ENCODE data around the gene PHYHIPL. TPM values are rescaled to one million over a fixed set of nuclear protein-coding genes. Genes with fewer than 3 reads are reported as not detected.

Gene PHYHIPL
- total and polyA plus RNA-seq, 4 experiments from 2014 or later, result not detected

DNA sequence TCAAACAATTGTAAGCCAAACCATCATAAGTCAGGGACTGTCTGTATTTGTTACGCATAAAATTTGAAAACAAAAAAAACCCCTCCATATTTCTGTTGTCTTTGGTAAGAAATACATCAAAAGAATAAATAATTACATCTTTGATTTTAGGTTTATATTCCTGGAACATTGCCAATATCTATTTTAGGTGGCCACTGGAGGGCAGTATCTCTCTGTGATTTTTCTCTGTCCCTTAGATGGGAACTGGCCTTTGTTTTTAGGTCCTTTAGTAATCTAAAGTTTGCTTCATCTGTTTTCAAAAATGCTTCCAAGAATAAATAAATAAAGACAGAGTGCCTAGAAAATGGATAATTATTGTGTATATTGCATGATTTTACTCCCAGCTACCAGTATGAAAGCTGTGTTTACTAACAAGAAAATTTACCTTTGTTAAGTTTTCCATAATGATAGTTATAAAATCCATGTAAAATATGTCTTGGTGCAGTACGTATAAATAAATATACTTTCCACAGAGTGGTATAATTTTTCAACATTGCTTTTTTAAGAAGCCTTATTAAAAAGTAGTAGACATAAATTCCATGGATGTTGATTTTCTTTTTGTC lies 64.2 kb downstream of the PHYHIPL start:
- POLR2A ChIA-PET (ENCODE audit: partially characterized antibody), result no interaction called here
- intact Hi-C loops (cut with micrococcal nuclease), result no loop called here
- Mint-ChIP-seq H3K9me3 (peaks cover 0 to 4% (median 3%) of the 10 kb centered on the region in 8 donors), H3K36me3 (no peaks in the 10 kb centered on the region), H3K4me1 (no peaks in the 10 kb centered on the region), H3K27me3 (no peaks in the 10 kb centered on the region), H3K27ac (no peak overlapping the region), H3K4me3 (no peak overlapping the region)
- no peak overlapping the region for H3K27ac ChIP-seq (ENCODE audit: low read depth, low read length)
- H3K9me3 ChIP-seq (ENCODE audit: control insufficient read depth in 1 of 2, low read length in 2 of 2), result no peaks in the 10 kb centered on the region
- no peaks in the 10 kb centered on the region for H3K27me3 ChIP-seq (ENCODE audit: insufficient read depth, low read length)
- CTCF ChIA-PET (ENCODE audit: partially characterized antibody), result no interaction called here
- no peaks in the 10 kb centered on the region for H3K4me1 ChIP-seq (ENCODE audit: insufficient read depth, low read length)
- H3K36me3 ChIP-seq (ENCODE audit: insufficient read depth, low read length), result no peaks in the 10 kb centered on the region
- peak in 1 of 5 donors; percentile 2 for DNase-seq
- no peak overlapping the region for H3K4me3 ChIP-seq (ENCODE audit: low read length in 2 of 2)

DNA sequence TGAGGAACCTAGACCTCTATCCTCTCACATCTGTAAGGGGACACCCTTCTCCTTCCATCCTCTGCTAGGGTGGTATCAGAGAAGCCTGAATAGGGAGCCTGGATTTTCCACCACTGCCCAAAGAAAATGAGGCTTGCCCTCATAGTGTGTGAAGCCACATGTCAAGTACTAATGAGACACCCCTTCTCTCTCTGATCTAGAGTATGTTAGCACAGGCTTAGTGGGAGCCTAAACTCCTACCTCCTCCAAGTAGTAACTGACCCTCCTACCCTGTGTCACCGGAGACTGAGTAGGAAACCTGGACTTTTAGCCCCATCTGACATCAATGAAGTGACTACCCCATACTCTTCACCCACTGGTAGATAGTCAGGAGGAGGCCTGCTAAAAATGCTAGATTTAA lies 65.6 kb downstream of the PHYHIPL start:
- no peaks in the 10 kb centered on the region for H3K27me3 ChIP-seq (ENCODE audit: insufficient read depth, low read length)
- DNase-seq, result no peak
- H3K4me1 ChIP-seq (ENCODE audit: insufficient read depth, low read length), result no peaks in the 10 kb centered on the region
- intact Hi-C loops (cut with micrococcal nuclease), result no loop called here
- POLR2A ChIA-PET (ENCODE audit: partially characterized antibody), result no interaction called here
- Mint-ChIP-seq H3K27me3 (no peaks in the 10 kb centered on the region), H3K9me3 (peaks cover 0 to 4% (median 2%) of the 10 kb centered on the region in 8 donors), H3K27ac (no peak overlapping the region), H3K4me1 (no peaks in the 10 kb centered on the region), H3K4me3 (no peak overlapping the region), H3K36me3 (no peaks in the 10 kb centered on the region)
- no peaks in the 10 kb centered on the region for H3K36me3 ChIP-seq (ENCODE audit: insufficient read depth, low read length)
- H3K27ac ChIP-seq (ENCODE audit: low read depth, low read length), result no peak overlapping the region
- H3K4me3 ChIP-seq (ENCODE audit: low read length in 2 of 2), result no peak overlapping the region
- no peaks in the 10 kb centered on the region for H3K9me3 ChIP-seq (ENCODE audit: control insufficient read depth in 1 of 2, low read length in 2 of 2)
- CTCF ChIA-PET (ENCODE audit: partially characterized antibody), result no interaction called here

DNA sequence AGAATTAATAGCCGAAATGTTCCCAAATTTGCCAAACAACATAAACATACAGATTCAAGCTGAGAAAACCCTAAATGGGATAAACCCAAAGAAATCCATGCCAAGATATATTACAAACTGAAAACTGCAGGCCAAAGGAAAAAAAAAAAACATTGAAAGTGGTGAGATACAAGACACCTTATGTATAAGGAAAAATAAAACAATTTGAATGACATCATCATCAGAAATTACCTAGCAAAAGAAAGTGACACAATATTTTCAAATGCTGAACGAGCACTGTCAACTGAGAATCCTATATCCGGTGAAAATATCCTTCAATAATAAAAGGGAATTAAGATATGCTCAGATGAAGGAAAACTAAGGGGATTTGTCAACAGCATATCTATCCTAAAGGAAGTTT lies 66.5 kb downstream of the PHYHIPL start:
- no peaks in the 10 kb centered on the region for H3K9me3 ChIP-seq (ENCODE audit: control insufficient read depth in 1 of 2, low read length in 2 of 2)
- no peak for DNase-seq
- H3K27ac ChIP-seq (ENCODE audit: low read depth, low read length), result no peak overlapping the region
- no peaks in the 10 kb centered on the region for H3K27me3 ChIP-seq (ENCODE audit: insufficient read depth, low read length)
- no peak overlapping the region for H3K4me3 Mint-ChIP-seq
- peaks cover 0 to 4% (median 1%) of the 10 kb centered on the region in 8 donors for H3K9me3 Mint-ChIP-seq
- CTCF ChIA-PET (ENCODE audit: partially characterized antibody), result no interaction called here
- POLR2A ChIA-PET (ENCODE audit: partially characterized antibody), result no interaction called here
- no peak overlapping the region for H3K4me3 ChIP-seq (ENCODE audit: low read length in 2 of 2)
- no peaks in the 10 kb centered on the region for H3K4me1 Mint-ChIP-seq
- no peaks in the 10 kb centered on the region for H3K27me3 Mint-ChIP-seq
- H3K36me3 ChIP-seq (ENCODE audit: insufficient read depth, low read length), result no peaks in the 10 kb centered on the region
- H3K27ac Mint-ChIP-seq, result no peak overlapping the region
- intact Hi-C loops (cut with micrococcal nuclease), result no loop called here
- H3K4me1 ChIP-seq (ENCODE audit: insufficient read depth, low read length), result no peaks in the 10 kb centered on the region
- no peaks in the 10 kb centered on the region for H3K36me3 Mint-ChIP-seq

DNA sequence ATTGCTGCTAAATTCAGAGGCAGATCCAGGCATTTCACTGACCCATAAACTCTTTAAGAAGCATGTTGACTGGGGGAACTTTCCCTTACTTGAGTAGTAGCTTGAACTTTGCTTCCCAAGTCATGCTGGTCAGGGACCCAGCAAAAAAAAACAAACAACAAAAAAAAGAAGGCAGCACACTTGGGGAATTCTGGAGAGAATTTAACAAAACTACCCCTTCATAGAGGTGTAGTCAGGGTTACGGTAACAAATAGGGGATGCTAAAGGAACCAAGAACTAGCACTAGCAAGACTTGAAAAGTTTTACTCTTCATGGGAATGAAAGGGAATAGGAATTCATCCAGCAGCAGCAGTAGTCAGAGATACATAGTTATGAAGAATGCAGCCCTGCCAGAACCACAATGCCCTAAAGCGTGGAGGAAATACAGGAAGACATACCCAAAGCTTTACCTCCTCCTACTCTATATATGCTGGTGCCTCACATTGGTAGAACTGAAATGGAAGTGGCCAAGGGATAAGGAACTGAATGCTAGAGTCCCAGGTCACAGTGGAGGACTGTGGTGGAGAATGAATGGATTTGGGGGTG lies 67.3 kb downstream of the PHYHIPL start:
- Mint-ChIP-seq H3K4me1 (no peaks in the 10 kb centered on the region), H3K27me3 (no peaks in the 10 kb centered on the region), H3K4me3 (no peak overlapping the region), H3K9me3 (peaks cover 0 to 4% (median 1%) of the 10 kb centered on the region in 8 donors), H3K36me3 (no peaks in the 10 kb centered on the region), H3K27ac (no peak overlapping the region)
- POLR2A ChIA-PET (ENCODE audit: partially characterized antibody), result no interaction called here
- no peak overlapping the region for H3K27ac ChIP-seq (ENCODE audit: low read depth, low read length)
- H3K4me3 ChIP-seq (ENCODE audit: low read length in 2 of 2), result no peak overlapping the region
- CTCF ChIA-PET (ENCODE audit: partially characterized antibody), result no interaction called here
- no peaks in the 10 kb centered on the region for H3K27me3 ChIP-seq (ENCODE audit: insufficient read depth, low read length)
- H3K4me1 ChIP-seq (ENCODE audit: insufficient read depth, low read length), result no peaks in the 10 kb centered on the region
- no peaks in the 10 kb centered on the region for H3K9me3 ChIP-seq (ENCODE audit: control insufficient read depth in 1 of 2, low read length in 2 of 2)
- DNase-seq, result no peak
- intact Hi-C loops (cut with micrococcal nuclease), result no loop called here
- no peaks in the 10 kb centered on the region for H3K36me3 ChIP-seq (ENCODE audit: insufficient read depth, low read length)

DNA sequence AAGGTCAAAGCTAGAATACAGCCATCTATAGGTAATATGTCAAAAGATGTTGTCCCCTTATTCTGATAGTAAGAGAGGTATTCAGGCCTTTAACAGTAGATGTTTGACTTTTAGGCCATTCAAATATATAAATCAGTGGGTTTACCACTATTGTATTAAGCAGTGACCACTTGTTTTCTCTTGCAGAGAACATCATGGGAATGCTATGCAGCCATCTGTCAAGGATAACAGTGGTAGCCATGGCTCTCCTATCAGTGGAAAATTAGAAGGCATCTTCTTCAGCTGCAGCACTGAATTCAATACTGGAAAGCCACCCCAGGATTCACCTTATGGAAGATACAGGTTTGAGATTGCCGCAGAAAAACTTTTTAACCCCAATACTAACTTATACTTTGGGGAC lies 68.4 kb downstream of the PHYHIPL start:
- H3K27me3 ChIP-seq (ENCODE audit: insufficient read depth, low read length), result no peaks in the 10 kb centered on the region
- Mint-ChIP-seq H3K4me1 (no peaks in the 10 kb centered on the region), H3K9me3 (no peaks in the 10 kb centered on the region), H3K4me3 (no peak overlapping the region), H3K27ac (no peak overlapping the region), H3K36me3 (no peaks in the 10 kb centered on the region), H3K27me3 (no peaks in the 10 kb centered on the region)
- H3K4me3 ChIP-seq (ENCODE audit: low read length in 2 of 2), result no peak overlapping the region
- no peaks in the 10 kb centered on the region for H3K4me1 ChIP-seq (ENCODE audit: insufficient read depth, low read length)
- intact Hi-C loops (cut with micrococcal nuclease), result no loop called here
- no peak for DNase-seq
- POLR2A ChIA-PET (ENCODE audit: partially characterized antibody), result no interaction called here
- CTCF ChIA-PET (ENCODE audit: partially characterized antibody), result no interaction called here
- no peak overlapping the region for H3K27ac ChIP-seq (ENCODE audit: low read depth, low read length)
- H3K36me3 ChIP-seq (ENCODE audit: insufficient read depth, low read length), result no peaks in the 10 kb centered on the region
- no peaks in the 10 kb centered on the region for H3K9me3 ChIP-seq (ENCODE audit: control insufficient read depth in 1 of 2, low read length in 2 of 2)

DNA sequence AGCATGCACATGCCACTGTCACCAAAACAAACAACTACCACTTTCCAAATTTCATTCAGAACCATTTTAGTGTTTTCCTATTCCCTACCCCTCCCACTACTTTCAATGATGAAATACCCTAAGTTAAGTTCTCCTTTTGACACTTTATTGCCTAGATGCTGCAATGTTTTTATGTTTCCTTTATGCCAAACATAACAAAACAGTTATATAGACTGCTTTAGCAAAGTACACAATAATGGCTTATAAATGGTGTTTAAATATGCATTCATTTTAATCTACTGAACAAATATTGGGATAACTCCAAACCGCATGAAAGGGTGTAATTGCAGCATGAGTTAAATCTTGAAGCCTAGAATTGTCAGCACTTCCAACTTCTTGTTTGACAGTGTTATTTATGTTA lies 69.2 kb downstream of the PHYHIPL start:
- Histone ChIP-seq H3K9me3 (ENCODE audit: control insufficient read depth in 1 of 2, low read length in 2 of 2) (no peaks in the 10 kb centered on the region), H3K4me3 (ENCODE audit: low read length in 2 of 2) (no peak overlapping the region), H3K27me3 (ENCODE audit: insufficient read depth, low read length) (no peaks in the 10 kb centered on the region), H3K4me1 (ENCODE audit: insufficient read depth, low read length) (no peaks in the 10 kb centered on the region), H3K27ac (ENCODE audit: low read depth, low read length) (no peak overlapping the region), H3K36me3 (ENCODE audit: insufficient read depth, low read length) (no peaks in the 10 kb centered on the region)
- H3K4me3 Mint-ChIP-seq, result no peak overlapping the region
- POLR2A ChIA-PET (ENCODE audit: partially characterized antibody), result no interaction called here
- CTCF ChIA-PET (ENCODE audit: partially characterized antibody), result no interaction called here
- H3K27ac Mint-ChIP-seq, result no peak overlapping the region
- H3K36me3 Mint-ChIP-seq, result no peaks in the 10 kb centered on the region
- no peaks in the 10 kb centered on the region for H3K27me3 Mint-ChIP-seq
- no peak for DNase-seq
- H3K9me3 Mint-ChIP-seq, result no peaks in the 10 kb centered on the region
- no peaks in the 10 kb centered on the region for H3K4me1 Mint-ChIP-seq
- intact Hi-C loops (cut with micrococcal nuclease), result no loop called here

DNA sequence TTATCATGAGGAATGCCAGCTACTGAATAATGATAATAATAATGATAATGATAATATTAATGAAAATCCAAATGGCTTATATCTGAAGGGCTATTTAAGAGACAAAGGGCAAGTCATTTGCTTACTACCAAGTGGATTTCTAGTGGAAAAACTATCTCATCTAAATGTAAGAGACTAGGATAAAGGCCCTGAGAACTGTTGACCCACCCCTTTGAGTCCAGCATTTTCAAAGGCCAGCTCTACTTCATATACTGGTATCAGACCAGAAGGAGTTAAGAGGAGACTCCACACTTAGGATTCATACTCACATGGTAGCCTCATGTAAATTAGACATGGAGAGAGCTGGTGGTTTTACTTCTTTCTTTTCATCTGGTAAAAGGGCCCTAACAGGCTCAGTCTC lies 76.0 kb downstream of the PHYHIPL start:
- Histone ChIP-seq H3K27ac (ENCODE audit: low read depth, low read length) (no peak overlapping the region), H3K36me3 (ENCODE audit: insufficient read depth, low read length) (no peaks in the 10 kb centered on the region), H3K27me3 (ENCODE audit: insufficient read depth, low read length) (no peaks in the 10 kb centered on the region), H3K4me3 (ENCODE audit: low read length in 2 of 2) (no peak overlapping the region), H3K9me3 (ENCODE audit: control insufficient read depth in 1 of 2, low read length in 2 of 2) (no peaks in the 10 kb centered on the region), H3K4me1 (ENCODE audit: insufficient read depth, low read length) (no peaks in the 10 kb centered on the region)
- no peak for DNase-seq
- no peaks in the 10 kb centered on the region for H3K4me1 Mint-ChIP-seq
- intact Hi-C loops (cut with micrococcal nuclease), result no loop called here
- no peaks in the 10 kb centered on the region for H3K9me3 Mint-ChIP-seq
- no peaks in the 10 kb centered on the region for H3K27me3 Mint-ChIP-seq
- H3K36me3 Mint-ChIP-seq, result no peaks in the 10 kb centered on the region
- ChIA-PET CTCF (ENCODE audit: partially characterized antibody) (no interaction called here), POLR2A (ENCODE audit: partially characterized antibody) (no interaction called here)
- H3K4me3 Mint-ChIP-seq, result no peak overlapping the region
- no peak overlapping the region for H3K27ac Mint-ChIP-seq

DNA sequence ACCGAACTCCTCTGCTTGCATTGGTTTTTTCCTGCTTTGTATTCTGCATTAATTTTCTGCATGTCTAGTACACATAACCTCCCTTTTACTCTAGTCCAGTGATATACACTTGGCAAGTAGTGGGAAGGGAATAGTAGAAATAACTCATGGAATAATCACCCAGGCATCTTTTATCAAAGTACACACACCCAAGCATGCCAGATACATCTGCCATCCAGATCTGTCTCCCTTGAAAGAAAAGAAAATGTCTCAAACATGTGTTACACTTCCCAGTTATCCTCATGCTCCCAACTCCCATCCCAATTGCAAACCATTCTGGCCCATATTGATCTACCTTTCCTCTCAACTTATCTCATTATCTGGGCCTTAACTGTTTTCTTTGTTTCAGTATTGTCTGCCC lies 79.0 kb downstream of the PHYHIPL start:
- H3K27me3 ChIP-seq (ENCODE audit: insufficient read depth, low read length), result no peaks in the 10 kb centered on the region
- ChIA-PET POLR2A (ENCODE audit: partially characterized antibody) (no interaction called here), CTCF (ENCODE audit: partially characterized antibody) (no interaction called here)
- intact Hi-C loops (cut with micrococcal nuclease), result no loop called here
- H3K4me1 Mint-ChIP-seq, result no peaks in the 10 kb centered on the region
- no peaks in the 10 kb centered on the region for H3K36me3 Mint-ChIP-seq
- H3K4me3 Mint-ChIP-seq, result no peak overlapping the region
- H3K9me3 Mint-ChIP-seq, result no peaks in the 10 kb centered on the region
- no peaks in the 10 kb centered on the region for H3K9me3 ChIP-seq (ENCODE audit: control insufficient read depth in 1 of 2, low read length in 2 of 2)
- no peaks in the 10 kb centered on the region for H3K4me1 ChIP-seq (ENCODE audit: insufficient read depth, low read length)
- H3K4me3 ChIP-seq (ENCODE audit: low read length in 2 of 2), result no peak overlapping the region
- DNase-seq, result no peak
- no peak overlapping the region for H3K27ac ChIP-seq (ENCODE audit: low read depth, low read length)
- H3K27ac Mint-ChIP-seq, result no peak overlapping the region
- H3K27me3 Mint-ChIP-seq, result no peaks in the 10 kb centered on the region
- H3K36me3 ChIP-seq (ENCODE audit: insufficient read depth, low read length), result no peaks in the 10 kb centered on the region
